Stimulated activated CD8-positive, alpha-beta memory T cell treated with anti-CD3 and anti-CD28 coated beads, Interleukin-12 subunit alpha, Interleukin-12 subunit beta, amount 100 ng/mL, for 24 hours (primary cell): ENCODE measurements around the gene POLR2L.

Experiments
- DNase-seq: peaks from one replicate; pipeline ENCODE4 v3.0.0-alpha.2; 2020; ENCODE audit errors: extremely low read depth

The POLR2L gene

DNA sequence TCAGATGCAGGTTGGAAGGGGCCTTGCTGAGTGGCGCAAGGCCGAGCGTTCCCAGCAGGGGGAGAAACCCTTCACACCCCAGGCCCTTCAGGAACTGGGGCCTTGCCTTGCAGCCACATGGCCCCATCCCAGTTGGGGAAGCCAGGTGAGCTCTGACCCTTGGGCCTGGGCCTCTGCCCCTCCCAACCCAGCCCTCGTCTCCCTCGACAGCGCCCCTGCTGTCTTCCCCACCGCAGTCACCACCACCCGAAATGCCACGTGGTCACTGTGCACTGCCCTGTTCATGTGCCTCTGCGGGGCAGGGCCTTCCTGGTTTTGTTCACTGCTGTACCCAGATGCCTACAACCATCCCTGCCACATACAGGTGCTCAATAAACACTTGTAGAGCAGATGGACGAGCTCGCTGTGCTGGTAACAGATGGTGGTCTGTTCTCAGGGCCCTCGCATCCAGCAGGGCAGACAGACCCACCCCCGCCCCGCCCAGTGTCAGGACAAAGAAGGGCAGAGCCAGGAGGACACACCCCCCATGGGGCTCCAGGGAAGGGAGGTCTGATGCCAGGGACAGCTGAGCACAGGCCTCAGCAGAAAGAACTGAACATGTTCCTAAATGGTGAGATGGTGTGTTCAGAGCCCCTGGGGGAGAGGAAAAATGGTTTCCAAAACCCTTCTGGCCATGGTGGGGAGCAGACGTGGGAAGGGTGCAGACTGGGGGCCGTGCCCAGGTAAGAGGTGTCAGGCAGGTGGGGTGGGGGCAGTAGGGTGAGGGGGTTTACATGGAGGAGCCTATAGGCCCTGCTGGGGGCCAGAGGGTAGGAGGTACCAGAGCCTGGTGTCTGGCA, 3.7 kb downstream of the POLR2L start:
- DNase-seq, result no peak

DNA sequence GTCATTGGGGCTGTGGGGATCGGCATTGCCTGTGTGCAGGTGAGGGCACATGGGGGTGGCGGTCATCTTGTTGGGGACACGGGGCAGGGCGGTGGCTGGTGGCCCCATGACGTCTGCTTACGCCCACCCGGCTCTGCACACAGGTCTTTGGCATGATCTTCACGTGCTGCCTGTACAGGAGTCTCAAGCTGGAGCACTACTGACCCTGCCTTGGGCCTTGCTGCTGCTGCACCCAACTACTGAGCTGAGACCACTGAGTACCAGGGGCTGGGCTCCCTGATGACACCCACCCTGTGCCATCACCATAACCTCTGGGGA, 4.4 kb downstream of the POLR2L start:
- DNase-seq, result no peak

GRCh38 chr11:837189-837989, 4.9 kb downstream of the POLR2L start:
- DNase-seq, result no peak

DNA sequence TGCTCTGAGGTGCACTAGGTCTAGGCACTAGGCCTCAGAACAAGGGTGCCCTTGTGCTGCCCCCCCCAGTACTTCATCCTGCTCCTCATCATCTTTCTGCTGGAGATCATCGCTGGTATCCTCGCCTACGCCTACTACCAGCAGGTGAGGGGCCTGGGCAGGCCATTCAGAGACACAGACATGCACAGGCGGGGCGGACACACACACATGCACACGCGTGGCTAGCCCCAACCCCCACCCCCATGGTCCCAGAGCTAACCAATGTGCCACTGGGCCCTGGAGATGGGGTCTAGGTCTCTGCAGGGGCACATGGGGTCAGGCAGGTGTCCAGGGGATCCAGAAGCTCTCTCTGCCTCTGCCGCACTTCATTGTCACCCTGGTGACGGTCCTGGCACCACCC, 5.6 kb downstream of the POLR2L start:
- DNase-seq, result no peak

DNA sequence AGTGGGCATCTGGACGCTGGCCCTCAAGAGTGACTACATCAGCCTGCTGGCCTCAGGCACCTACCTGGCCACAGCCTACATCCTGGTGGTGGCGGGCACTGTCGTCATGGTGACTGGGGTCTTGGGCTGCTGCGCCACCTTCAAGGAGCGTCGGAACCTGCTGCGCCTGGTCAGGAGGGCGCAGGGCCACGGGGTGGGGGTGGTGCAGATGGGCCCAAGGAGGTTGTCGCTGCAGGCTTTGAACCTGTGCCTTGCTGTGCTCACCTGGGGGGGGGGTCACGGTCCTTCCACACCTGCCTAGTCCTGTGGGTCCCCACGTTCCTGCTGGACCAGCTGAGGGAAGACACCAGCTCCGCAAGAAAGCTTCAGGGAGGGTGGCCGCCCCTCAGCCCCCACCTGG, 6.1 kb downstream of the POLR2L start:
- no peak for DNase-seq

DNA sequence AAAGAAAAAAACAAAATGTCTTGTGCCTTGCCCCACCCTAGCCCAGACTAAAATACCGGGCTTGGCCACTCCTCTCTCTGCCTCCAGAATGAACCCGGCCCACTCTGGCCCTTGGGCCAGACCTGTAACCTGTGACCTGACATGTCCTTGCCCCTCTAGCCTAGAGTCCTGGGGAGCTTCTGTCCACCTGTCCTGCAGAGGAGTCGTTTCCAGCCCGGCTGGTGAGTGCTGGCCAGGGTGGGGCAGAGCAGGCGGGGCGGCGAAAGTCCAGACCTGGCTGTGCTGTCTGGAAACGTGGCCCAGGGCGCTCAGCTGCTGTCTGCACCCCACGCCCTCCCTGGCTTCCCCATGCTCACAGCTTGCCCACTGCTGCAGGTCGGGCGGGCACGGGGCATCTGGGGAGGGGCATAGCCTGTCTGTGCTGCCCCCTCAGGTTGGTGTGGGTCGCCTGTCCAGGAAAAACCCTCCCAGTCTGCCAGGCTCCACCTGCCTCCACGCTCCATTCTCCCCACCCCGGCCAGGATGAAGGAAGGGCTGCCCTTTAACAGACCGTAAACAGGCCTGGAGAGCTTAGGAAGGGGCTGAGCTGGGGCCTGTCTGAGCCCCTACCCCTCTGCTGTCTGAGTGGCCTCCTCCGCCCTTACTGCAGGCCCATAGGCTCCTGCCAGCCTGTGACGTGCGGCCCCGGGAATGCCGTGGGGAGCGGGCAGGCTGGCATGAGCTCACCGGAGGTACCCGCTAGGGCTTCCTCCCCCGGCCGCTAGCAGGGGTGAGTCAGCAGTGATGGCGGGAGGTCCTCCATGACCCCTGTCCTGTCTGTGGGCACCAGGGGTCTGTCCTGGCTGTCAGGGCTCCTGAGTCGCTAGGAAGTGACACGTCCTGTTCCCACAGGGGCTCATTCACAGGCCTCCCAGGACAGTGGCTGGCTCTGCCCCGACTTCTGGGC, 7.7 kb downstream of the POLR2L start:
- no peak for DNase-seq

DNA sequence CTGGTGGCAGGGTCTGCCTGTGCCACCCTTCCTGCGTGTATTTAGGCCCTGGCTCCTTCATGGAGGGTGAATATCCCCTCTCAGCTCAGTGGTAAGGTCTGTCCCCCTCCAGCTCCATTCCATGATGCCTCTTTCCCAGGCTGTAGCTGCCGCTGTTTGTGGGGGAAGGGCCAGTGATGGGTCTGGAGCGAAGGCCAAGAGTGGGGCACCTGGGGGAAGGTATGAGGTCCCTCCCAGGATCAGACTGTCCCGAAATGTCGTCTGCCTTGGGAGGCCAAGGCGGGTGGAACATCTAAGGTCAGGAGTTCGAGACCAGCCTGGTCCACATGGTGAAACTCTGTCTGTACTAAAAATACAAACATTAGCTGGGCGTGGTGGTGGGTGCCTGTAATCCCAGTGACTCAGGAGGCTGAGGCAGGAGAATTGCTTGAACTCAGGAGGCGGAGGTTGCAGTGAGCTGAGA, 8.4 kb downstream of the POLR2L start:
- DNase-seq, result no peak

DNA sequence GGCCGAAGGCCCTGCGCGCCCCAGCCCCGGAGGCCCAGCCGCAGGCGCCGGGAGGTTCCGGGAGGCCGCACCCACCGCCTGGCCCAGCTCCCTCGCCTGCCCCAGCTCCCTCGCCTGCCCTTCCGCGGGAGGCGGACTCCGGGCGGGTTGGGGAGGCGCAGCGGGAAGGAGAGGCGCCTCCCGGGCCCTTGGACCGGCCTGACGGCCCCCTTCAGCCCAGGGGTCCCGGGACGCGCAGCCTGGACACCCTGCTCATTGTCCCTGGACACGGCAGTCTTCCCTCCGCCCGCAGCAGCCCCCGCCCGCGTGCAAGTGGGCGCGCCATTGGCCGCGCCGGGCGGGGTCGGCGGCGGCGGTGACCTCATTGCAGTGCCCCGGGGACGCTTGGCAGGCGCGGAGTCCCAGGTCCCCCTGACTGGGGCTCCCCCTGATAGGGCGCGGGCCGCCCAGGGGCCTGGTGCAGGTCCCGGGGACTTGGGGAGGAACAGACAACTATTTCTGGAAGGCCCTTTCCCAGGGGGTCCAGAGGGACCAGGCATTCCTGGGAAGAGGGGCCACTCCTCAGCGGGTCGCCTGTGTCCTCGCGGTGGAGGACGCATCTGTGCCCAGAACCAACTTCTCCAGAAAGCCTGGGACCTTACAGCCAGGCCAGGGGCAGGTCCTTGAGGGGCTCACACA, 9.1 kb downstream of the POLR2L start:
- DNase-seq, result no peak

DNA sequence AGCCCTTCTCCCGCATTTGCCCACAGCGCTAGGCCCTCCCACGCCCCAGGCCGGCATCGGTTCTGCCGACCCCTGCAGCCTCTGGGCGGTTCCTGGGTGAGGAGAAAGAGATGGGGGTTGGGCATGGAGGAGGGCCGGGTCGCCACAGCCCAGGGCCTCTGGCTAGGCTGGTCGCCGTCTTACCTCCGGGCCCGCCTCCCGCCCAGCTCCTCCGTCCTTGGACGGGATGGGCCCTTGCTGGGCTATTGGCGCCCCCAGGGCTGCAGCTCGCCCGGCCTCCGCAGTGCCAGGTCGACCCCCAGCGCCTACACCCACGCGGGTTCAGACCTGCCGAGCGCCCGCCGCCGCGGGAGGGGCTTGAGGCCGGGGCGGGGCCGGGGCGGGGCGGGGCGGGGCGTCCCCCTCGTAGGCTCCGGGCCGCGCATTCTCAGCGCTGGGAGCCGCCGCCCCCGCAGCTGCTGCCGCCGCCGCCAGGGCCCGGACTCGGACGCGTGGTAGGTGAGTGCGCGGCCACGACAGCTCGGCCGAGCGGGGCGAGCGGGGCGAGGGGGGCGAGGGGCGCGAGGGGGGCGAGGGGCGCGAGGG, 9.7 kb downstream of the POLR2L start, which contains the start of gene CD151:
CD151 (plus strand) TSS at position 424 of the 585 bp plus-strand sequence. CDS start 3,118 bp downstream, outside the sequence.
- no peak for DNase-seq

GRCh38 chr11:831961-832528, 10.3 kb downstream of the POLR2L start:
- DNase-seq, result no peak

DNA sequence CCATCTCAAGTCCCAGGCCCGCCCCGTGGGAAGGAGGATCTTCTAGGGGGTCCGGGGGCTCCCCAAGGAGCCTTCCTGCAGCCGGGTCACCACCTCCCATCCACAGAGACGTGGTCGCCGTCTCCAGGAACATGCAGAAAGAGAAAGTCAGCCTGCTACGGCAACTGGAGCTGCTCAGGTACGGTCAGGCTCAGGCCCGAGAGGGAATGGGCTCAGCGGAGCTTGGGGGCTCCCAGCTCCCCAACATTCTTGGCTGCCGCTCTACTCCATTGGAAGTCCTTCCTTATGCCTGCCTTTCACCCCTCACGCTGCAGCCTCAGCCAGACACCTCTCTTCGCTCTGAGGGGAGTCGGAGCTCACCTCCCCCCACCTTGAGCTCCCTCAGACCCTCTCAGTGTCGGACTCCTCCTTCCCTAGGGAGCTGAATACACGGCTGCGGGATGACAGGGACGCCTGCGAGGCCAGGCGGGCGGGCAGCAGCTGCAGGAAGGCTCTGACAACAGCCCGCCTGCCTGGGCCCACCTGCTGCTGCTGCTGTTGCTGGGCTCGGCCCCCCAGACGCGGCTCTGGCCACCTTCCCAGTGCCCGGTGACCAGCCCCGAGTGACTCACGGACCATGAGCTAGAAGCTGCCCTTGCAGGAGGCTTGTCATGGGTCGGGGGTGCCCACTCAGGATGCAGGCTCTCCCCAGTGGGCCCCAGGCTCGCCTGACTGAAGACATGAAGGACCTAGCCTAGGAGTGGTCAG, 11.0 kb downstream of the POLR2L start:
- no peak for DNase-seq

GRCh38 chr11:830295-831117, 11.8 kb downstream of the POLR2L start:
- DNase-seq, result no peak

- DNase-seq, result no peak
Observed at GRCh38 chr11:829847-830294, 12.5 kb downstream of the POLR2L start.

DNA sequence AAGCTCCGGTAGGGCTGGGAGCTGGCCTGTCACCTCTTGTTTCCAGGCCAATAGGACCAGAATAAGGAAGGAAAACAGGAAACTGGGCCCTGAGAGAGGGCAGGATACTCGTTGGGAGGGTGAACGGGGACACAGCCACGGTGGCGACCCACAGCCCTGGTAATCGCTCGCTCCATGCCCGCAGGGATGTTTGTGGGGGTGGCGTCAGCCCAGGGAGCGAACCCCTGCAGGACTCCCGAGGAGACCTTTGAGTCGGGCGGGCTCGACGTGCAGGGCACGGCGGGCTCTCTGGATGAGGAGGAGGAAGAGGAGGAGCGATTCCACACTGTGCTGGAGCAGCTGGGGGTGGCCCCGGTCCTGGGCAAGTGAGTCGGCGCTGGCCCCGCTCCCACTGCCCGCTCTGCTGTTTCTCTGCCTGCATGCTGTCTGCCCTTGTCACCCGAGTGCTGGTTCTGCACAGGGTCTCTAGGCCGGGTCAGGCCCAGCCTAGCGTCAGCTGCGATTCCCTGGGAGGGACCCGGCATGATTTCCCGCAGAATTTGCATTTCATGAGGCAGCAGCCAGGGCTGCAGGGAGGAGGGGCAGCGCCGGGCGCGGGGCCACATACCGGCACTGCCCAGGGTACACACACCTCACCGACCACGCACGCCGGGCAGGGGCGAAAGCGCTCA, 13.0 kb downstream of the POLR2L start:
- DNase-seq, result no peak

- DNase-seq, result no peak
Observed at GRCh38 chr11:828506-829175, 13.7 kb downstream of the POLR2L start.

DNA sequence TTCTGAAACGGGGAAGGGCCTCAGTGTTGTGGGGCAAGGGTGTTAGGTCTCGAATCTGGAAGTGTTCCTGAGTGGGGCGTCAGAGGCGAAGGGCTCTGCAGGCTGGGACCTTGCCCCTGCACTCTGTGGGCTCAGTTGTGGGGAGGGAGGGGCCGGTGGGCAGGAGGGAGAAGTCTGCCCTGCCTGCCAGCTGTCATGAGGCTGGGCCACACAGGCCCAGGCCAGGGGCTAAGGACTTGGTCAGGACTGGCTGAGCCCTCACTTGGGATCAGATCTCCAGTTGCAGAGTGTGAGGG, 14.5 kb downstream of the POLR2L start, which contains the start of gene CRACR2B:
CRACR2B (plus strand) TSS at position 23 of the 296 bp plus-strand sequence. CDS start 689 bp downstream, outside the sequence.
- no peak for DNase-seq

DNA sequence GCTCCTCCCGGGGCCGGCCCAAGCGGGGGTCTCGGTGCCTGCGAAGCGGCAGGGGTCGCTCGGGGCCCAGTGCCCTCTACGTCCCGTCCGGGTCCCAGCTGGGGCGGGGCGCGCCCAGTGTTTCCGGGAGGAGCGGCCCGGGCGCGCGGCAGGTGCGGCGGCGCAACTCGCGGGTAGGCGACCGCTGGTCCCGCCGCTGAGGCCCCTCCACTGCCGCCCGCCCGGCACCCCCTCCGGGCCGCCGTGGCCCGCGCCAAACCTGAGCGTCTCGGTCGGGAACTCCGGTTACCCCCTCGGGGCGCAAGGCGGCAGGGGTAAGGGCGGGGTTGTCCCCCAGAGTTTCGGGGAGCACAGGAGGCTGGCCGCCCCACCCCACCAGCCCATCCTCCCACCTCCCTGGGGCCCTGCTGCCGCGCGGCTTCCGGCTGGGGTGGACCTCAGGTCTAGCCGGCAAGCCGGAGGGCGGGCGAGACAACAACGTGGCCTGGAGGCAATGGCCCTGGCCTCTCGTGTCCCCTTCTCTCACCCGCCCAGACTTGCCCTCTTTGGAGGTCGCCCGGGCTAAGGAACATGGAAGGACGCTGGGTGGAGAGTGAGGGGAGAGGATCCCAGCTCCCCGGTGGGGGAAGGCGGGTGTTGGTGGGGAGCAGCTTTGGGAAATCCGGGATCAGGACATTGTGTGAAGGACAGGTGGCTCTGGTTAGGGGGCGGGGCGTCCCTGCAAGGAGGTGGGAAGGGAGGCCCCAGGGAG, 15.0 kb downstream of the POLR2L start:
- DNase-seq, result no peak
